CD14-positive monocyte (primary cell): ENCODE results near the gene CD6. TPM values are rescaled to one million over a fixed set of nuclear protein-coding genes. Genes with fewer than 3 reads are reported as not detected.

ENCODE experiments used
- DNase-seq, 3 donors: peaks; one replicate each; pipeline ENCODE4 v3.0.0-alpha.2; 2011 to 2022
- H2AFZ ChIP-seq: 2 replicates; pipeline ENCODE4 v1.6.0; 2012; ENCODE audit warnings: mild to moderate bottlenecking, low read depth, low read length, inconsistent platforms; ENCODE audit not compliant: insufficient read depth, poor library complexity, severe bottlenecking
- H3K27ac ChIP-seq, 2 donors: 1 replicate in 1 of 2; 2 replicates in 1 of 2; pipeline ENCODE4 v1.5.1; 2012 to 2013; ENCODE audit warnings: low read length in 2 of 2, control low read depth in 1 of 2, inconsistent platforms in 1 of 2, low read depth in 1 of 2, mild to moderate bottlenecking in 1 of 2
- H3K27me3 ChIP-seq, 2 donors: one replicate each; pipeline versions ENCODE4 v1.6.0 to v1.6.1; 2011 to 2013; ENCODE audit warnings: low read length in 2 of 2; ENCODE audit not compliant: control insufficient read depth in 2 of 2, insufficient read depth in 2 of 2
- H3K36me3 ChIP-seq, 2 donors: replicated peaks in 1 of 2; 1 replicate in 1 of 2; 2 replicates in 1 of 2; pipeline versions ENCODE4 v1.5.1 to v1.6.1; 2012 to 2013; ENCODE audit warnings: low read length in 2 of 2, control low read depth in 1 of 2, inconsistent platforms in 1 of 2, mild to moderate bottlenecking in 1 of 2; ENCODE audit not compliant: insufficient read depth in 2 of 2, control insufficient read depth in 1 of 2
- H3K4me1 ChIP-seq, 2 donors: 1 replicate in 1 of 2; 2 replicates in 1 of 2; pipeline versions ENCODE4 v1.5.1 to v1.6.1; 2012 to 2013; ENCODE audit warnings: low read length in 2 of 2, control low read depth in 1 of 2, inconsistent platforms in 1 of 2, mild to moderate bottlenecking in 1 of 2, moderate library complexity in 1 of 2; ENCODE audit not compliant: insufficient read depth in 2 of 2, control insufficient read depth in 1 of 2
- H3K4me2 ChIP-seq: replicated peaks from 2 replicates; pipeline ENCODE3; 2012; ENCODE audit warnings: low read length, moderate library complexity, mild to moderate bottlenecking; ENCODE audit not compliant: poor library complexity, severe bottlenecking; ENCODE audit errors: extremely low read depth
- H3K4me3 ChIP-seq, 3 experiments: fragments of 200-600 bp in 1 of 3; sonication (generic) in 1 of 3; replicated peaks in 1 of 3; 1 replicate in 2 of 3; 2 replicates in 1 of 3; pipeline ENCODE4 v1.5.1; 2011 to 2013; ENCODE audit warnings: low read length in 3 of 3, mild to moderate bottlenecking in 3 of 3, control low read depth in 2 of 3, low read depth in 2 of 3, inconsistent platforms in 1 of 3, moderate library complexity in 1 of 3
- H3K79me2 ChIP-seq: 2 replicates; pipeline ENCODE4 v1.6.0; 2012; ENCODE audit warnings: mild to moderate bottlenecking, control low read depth, inconsistent platforms, low read length, moderate library complexity; ENCODE audit not compliant: insufficient read depth
- H3K9ac ChIP-seq: 2 replicates; pipeline ENCODE4 v1.6.0; 2017; ENCODE audit warnings: low read length, mild to moderate bottlenecking; ENCODE audit not compliant: insufficient read depth, poor library complexity, severe bottlenecking
- H3K9me3 ChIP-seq, 2 donors: replicated peaks in 1 of 2; 1 replicate in 1 of 2; 2 replicates in 1 of 2; pipeline versions ENCODE4 v1.5.1 to v1.6.1; 2012 to 2013; ENCODE audit warnings: low read length in 2 of 2, control low read depth in 1 of 2; ENCODE audit not compliant: control insufficient read depth in 1 of 2, insufficient read depth in 1 of 2
- H4K20me1 ChIP-seq: 2 replicates; pipeline ENCODE4 v1.6.0; 2012; ENCODE audit warnings: mild to moderate bottlenecking, low read length, control low read depth, moderate library complexity; ENCODE audit not compliant: insufficient read depth
- H3K27ac Mint-ChIP-seq, 7 donors: one replicate each; pipeline ENCODE4 v1.8.0; 2020; ENCODE audit warnings: mild to moderate bottlenecking in 7 of 7, mixed read lengths in 7 of 7, moderate library complexity in 6 of 7, inconsistent platforms in 2 of 7
- H3K27me3 Mint-ChIP-seq, 3 donors: one replicate each; pipeline ENCODE4 v1.8.0; 2021 to 2022; ENCODE audit warnings: low read depth in 3 of 3, mild to moderate bottlenecking in 3 of 3, mixed read lengths in 3 of 3, moderate library complexity in 3 of 3, inconsistent platforms in 1 of 3
- H3K36me3 Mint-ChIP-seq, 2 donors: one replicate each; pipeline ENCODE4 v1.8.0; 2020; ENCODE audit warnings: mixed read lengths in 2 of 2, inconsistent platforms in 1 of 2, mild to moderate bottlenecking in 1 of 2
- H3K4me1 Mint-ChIP-seq: one replicate; pipeline ENCODE4 v1.8.0; 2020; ENCODE audit warnings: mild to moderate bottlenecking, mixed read lengths
- H3K4me3 Mint-ChIP-seq, 2 donors: one replicate each; pipeline ENCODE4 v1.8.0; 2020; ENCODE audit warnings: mild to moderate bottlenecking in 2 of 2, mixed read lengths in 2 of 2, moderate library complexity in 1 of 2
- H3K9me3 Mint-ChIP-seq, 7 donors: one replicate each; pipeline ENCODE4 v1.8.0; 2020 to 2022; ENCODE audit warnings: mixed read lengths in 7 of 7, mild to moderate bottlenecking in 6 of 7, moderate library complexity in 6 of 7, inconsistent platforms in 2 of 7
- CTCF ChIP-seq: fragments of 200-600 bp; IDR thresholded peaks from one replicate; pipeline ENCODE4 v1.8.0; 2022; ENCODE audit warnings: antibody characterized with exemption, mild to moderate bottlenecking
- WGBS: methylation state at CpG from one replicate; pipeline ENCODE4 v1.1.5; 2013; ENCODE audit warnings: missing lambda C conversion rate; ENCODE audit not compliant: insufficient coverage; 5-methylcytosine and 5-hydroxymethylcytosine counted together
- intact Hi-C, 2 donors: fragments of 100-400 bp; cut with micrococcal nuclease; formaldehyde crosslinking; loops; one replicate each; pipeline versions ENCODE4 v1.15.0 to v1.15.1; 2023
- polyA plus RNA-seq, 3 donors: library from polyadenylated mRNA; depleted of rRNA in 1 of 3; unstranded in 2 of 3; stranded (reverse) in 1 of 3; fragments of 300-500 nt in 2 of 3; fragments of >200 nt in 1 of 3; fragmentation: Illumina TruSeq in 2 of 3; gene quantifications; 1 replicate in 2 of 3; 2 replicates in 1 of 3; pipeline ENCODE4 v1.2.3, GENCODE V29; 2012 to 2021

The CD6 gene
- polyA plus RNA-seq, 3 donors = 0.09 to 0.39 (median 0.39) TPM

DNA sequence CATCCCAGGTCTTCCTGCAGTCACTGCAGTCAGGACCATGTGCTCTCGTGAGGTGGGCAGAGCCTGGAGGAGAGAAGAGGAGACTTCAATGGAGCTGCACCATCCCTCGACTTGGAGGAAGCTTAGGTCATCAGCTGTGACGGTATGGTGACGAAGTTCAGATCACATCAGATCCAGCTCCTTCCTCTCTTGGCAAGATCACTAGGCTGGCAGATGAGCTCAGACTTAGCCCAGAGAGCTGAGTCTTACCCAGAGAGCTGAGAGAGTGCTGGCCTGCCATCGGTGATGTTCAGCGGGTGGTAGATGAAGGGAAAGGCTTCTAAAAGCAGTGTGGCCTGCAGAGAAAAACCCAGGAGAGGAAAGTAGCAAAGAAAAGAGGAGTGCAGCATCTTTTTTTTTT, 17.7 kb upstream of the CD6 start:
- no peak for TF ChIP-seq CTCF
- peak overlapping the region; percentile 66 to 92 for H3K4me3 Mint-ChIP-seq
- Histone ChIP-seq H3K79me2 (peaks cover 30% of the 10 kb centered on the region), H2AFZ (no peak overlapping the region), H3K4me3 (peak overlapping the region in 1 of 3 experiments; percentile 94), H3K9me3 (no peaks in the 10 kb centered on the region), H4K20me1 (peaks cover 24% of the 10 kb centered on the region), H3K36me3 (peaks cover 0 to 4% of the 10 kb centered on the region in 2 donors), H3K4me2 (no peak overlapping the region), H3K9ac (peak overlapping the region; percentile 66), H3K27me3 (peaks cover under 1 to 3% of the 10 kb centered on the region in 2 donors), H3K27ac (peak overlapping the region; percentile 99 to 100), H3K4me1 (peaks cover 62 to 68% of the 10 kb centered on the region in 2 donors)
- 94% methylated on average over 3 of the region's 6 CpGs for WGBS
- H3K36me3 Mint-ChIP-seq = peaks cover 23 to 24% of the 10 kb centered on the region in 2 donors
- peaks cover 65% of the 10 kb centered on the region for H3K4me1 Mint-ChIP-seq
- H3K27ac Mint-ChIP-seq = peak overlapping the region; percentile 99 to 100 (median 100)
- peak; percentile 94 to 98 (median 95) for DNase-seq
- H3K9me3 Mint-ChIP-seq = peaks cover 0 to 3% (median 1%) of the 10 kb centered on the region in 7 donors
- H3K27me3 Mint-ChIP-seq = peaks cover 18 to 26% (median 25%) of the 10 kb centered on the region in 3 donors
- intact Hi-C loops = loop anchor here (2.0 to 5.0 kb wide), 5 partner anchors 36 to 209 kb away; partner anchors contain the start of gene VPS37C (in 2 of the 2)

- no peak for TF ChIP-seq CTCF
- Histone ChIP-seq H3K9ac (peak overlapping the region; percentile 66), H3K4me3 (no peak overlapping the region), H3K27ac (peak overlapping the region; percentile 99 to 100), H3K79me2 (peaks cover 24% of the 10 kb centered on the region), H3K9me3 (no peaks in the 10 kb centered on the region), H3K4me1 (peaks cover 57 to 62% of the 10 kb centered on the region in 2 donors), H4K20me1 (peaks cover 17% of the 10 kb centered on the region), H3K36me3 (no peaks in the 10 kb centered on the region), H2AFZ (no peak overlapping the region), H3K4me2 (peak overlapping the region; percentile 24), H3K27me3 (peaks cover 5 to 7% of the 10 kb centered on the region in 2 donors)
- peak overlapping the region; percentile 34 to 65 for H3K4me3 Mint-ChIP-seq
- peak; percentile 89 to 97 (median 91) for DNase-seq
- peaks cover 59% of the 10 kb centered on the region for H3K4me1 Mint-ChIP-seq
- peak overlapping the region; percentile 99 to 100 (median 100) for H3K27ac Mint-ChIP-seq
- peaks cover 19 to 30% (median 26%) of the 10 kb centered on the region in 3 donors for H3K27me3 Mint-ChIP-seq
- 36% methylated on average over 4 of the region's 5 CpGs for WGBS
- H3K36me3 Mint-ChIP-seq = peaks cover 17 to 19% of the 10 kb centered on the region in 2 donors
- intact Hi-C loops = loop anchor here (2.0 to 5.0 kb wide), 4 partner anchors 37 to 208 kb away; partner anchors contain the start of gene VPS37C (in 1 of the 2)
- peaks cover 0 to 3% (median 1%) of the 10 kb centered on the region in 7 donors for H3K9me3 Mint-ChIP-seq
Observed at GRCh38 chr11:60954421-60954820, 17.1 kb upstream of the CD6 start.
